ENCODE results near the gene ZNF577. TPM values are rescaled to one million over a fixed set of nuclear protein-coding genes. Genes with fewer than 3 reads are reported as not detected.
"Not testable (repeated sequence)": the region's sequence is repeated elsewhere in the genome, so short reads cannot be mapped to it uniquely, and the experiment has no call there.

The ZNF577 gene
- total RNA-seq: 1 to 10 TPM; 4.3 to 6.9 TPM

DNA sequence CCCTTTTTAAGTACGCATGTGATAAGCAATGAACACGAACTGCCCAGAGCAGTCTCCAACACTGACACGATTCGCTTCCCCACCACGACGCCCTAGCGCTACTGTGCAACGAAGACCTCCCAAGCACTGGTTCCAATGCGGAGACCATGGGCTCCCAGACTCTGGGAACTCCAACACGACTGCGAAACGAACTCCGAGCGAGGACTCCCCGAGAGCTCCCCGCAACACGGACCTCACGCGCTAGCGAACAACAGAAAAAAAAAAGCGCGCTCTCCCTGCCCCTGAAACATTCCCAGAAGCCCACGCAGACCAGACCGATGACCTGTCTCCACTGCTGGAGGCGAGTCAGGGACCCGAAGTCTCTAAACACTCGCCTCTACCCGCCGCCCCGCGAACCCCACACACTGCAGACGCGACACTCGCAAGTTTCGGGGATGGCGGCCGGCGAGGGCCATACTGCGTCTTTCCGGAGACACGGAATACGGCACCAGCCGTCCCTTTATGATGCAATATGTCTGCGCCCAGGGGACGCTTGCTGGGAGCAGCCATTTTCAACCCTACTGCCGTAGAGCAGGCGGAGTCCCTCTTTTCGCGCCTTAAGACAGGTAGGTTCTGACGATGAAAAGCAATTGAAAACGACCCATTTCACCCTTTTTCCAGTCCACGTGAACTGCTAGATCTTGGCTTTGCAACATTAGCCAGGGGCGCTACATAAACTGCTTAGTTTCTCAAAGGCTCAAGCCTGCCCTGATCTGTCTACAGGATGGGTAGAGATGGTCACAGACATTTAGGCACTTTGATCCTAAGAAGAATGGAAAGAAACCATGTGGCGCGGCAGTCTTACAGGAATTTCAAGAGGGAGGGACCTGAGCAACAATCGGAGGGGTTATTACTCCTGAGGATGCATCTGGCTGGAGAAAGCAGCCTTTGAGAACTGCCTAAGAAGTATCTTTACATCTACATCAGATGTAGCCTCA is at the start of gene ZNF577:
Gene ZNF577, minus strand, starts transcription at position 430 of the 977 bp plus-strand sequence. CDS start 7,569 bp downstream, outside the sequence.
- Mint-ChIP-seq H3K27me3 (no peaks in the 10 kb centered on the region), H3K4me3 (peak within 1 kb of the TSS; percentile 84), H3K36me3 (peaks cover 79% of the 10 kb centered on the region), H3K9me3 (ENCODE audit: low read depth) (peaks cover 39% of the 10 kb centered on the region), H3K27ac (peak within 1 kb of the TSS; percentile 81), H3K4me1 (peaks cover 12% of the 10 kb centered on the region)
- CTCF ChIA-PET: no interaction called here
- ATAC-seq (peak; percentile 93), DNase-seq (peak; percentile 88)

DNA sequence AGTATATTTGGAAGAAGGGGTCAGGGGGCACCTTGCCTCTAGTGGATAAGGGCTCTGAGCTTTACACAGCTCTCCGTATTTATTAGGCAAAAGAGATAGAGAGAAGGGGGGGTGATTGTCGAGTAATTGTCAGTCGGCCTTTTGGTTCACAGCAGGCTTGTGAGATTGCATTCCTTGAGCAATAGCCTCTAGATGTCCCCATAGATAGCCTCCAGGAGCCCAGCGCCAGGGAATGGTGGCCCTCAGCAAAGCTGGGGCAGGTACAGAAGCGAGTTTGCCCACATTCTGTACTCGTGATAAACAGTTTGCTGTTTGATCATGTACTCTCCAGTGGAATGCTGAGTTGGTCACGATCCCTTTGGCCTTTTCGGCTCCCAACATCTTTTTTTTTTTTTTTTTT is 44.2 kb upstream of the ZNF577 start:
- DNase-seq (no peak), ATAC-seq (no peak)
- H3K27me3 Mint-ChIP-seq: no peaks in the 10 kb centered on the region
- peaks cover 23% of the 10 kb centered on the region for H3K9me3 Mint-ChIP-seq (ENCODE audit: low read depth)
- CTCF ChIA-PET: no interaction called here
- H3K27ac Mint-ChIP-seq: no peak overlapping the region
- peaks cover 15% of the 10 kb centered on the region for H3K4me1 Mint-ChIP-seq
- no peak overlapping the region for H3K4me3 Mint-ChIP-seq
- peaks cover 84% of the 10 kb centered on the region for H3K36me3 Mint-ChIP-seq

DNA sequence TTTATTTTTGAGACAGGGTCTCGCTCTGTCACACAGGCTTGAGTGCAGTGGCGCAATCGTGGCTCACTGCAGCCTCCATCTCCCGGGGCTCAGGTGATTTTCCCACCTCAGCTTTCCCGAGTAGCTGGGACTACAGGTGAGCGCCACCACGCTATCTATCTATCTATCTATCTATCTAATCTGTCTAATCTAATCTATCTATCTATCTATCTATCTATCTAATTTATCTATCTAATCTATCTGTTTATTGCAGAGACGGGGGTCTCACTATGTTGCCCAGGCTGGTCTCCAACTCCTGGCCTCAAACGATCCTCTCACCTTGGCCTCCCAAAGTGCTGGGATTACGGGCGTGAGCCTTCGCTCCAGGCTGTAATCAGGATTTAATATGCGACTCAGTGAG is 40.1 kb upstream of the ZNF577 start:
- DNase-seq: no peak

DNA sequence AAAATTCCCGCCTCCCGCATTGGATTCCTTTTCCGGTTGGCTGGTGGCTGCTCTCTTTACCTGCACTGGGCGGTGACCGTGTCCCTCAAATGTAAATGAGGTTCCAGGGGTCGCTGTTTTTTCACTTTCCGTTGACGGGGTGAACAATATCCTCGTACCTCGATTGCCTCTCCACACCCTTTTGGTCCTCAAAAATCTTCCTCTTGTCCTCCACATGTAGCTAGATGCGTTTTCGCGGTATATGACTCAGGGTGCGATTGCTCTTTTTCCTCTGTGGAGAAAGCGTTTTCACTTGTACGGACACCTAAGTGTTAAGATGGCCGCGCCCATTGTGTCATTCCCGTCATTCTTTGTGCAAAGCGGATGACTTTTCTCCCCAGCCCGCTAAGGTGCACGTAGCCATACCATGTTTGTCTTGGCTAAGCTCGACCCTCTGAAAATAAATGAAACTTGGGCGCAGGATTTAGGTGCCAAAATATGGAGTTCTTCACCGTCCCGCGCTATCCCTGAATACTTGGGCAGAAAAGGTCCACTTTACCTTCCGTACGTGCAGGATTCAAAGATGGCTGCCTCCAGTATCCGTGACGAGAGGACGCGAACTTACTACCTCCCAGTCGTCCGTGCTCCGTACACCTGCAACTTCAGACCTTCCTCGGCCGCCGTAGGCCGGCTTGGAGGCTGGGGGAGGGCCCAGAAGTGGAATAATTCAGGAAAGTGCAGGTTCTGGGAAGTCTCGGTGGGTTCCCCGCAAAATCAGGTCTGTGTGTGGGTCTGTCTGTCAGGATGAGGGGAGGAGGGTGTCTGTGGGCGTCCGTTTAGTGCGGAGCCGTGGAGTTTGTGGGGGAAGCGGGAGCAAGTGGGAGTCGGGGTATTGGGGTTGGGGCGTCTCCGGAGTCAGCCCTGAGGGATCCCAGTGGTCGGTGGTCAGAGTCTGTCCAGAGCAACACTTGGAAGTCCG is 39.3 kb upstream of the ZNF577 start, which contains the start of gene ZNF613:
Gene ZNF613, plus strand, starts transcription at position 689 of the 958 bp plus-strand sequence. CDS start 8,749 bp downstream, outside the sequence.
- CTCF ChIA-PET: interaction anchor here (0.6 kb wide), 1 partner anchor 11 kb away, joined by 3 read pairs; no protein-coding TSS in a partner anchor
- DNase-seq (peak; percentile 92), ATAC-seq (peak; percentile 94)
- Mint-ChIP-seq H3K27ac (peak within 1 kb of the TSS; percentile 95), H3K4me3 (peak within 1 kb of the TSS; percentile 97), H3K4me1 (peaks cover 21% of the 10 kb centered on the region), H3K9me3 (ENCODE audit: low read depth) (peaks cover 40% of the 10 kb centered on the region), H3K27me3 (no peaks in the 10 kb centered on the region), H3K36me3 (peaks cover 54% of the 10 kb centered on the region)

More for the DNA sequence above, 40.1 kb upstream of the ZNF577 start:
- H3K4me1 Mint-ChIP-seq: peaks cover 21% of the 10 kb centered on the region
- H3K4me3 Mint-ChIP-seq: peak overlapping the region; percentile 97
- CTCF ChIA-PET: no interaction called here
- peak overlapping the region; percentile 95 for H3K27ac Mint-ChIP-seq
- peaks cover 37% of the 10 kb centered on the region for H3K9me3 Mint-ChIP-seq (ENCODE audit: low read depth)
- no peak for ATAC-seq
- H3K27me3 Mint-ChIP-seq: no peaks in the 10 kb centered on the region
- peaks cover 57% of the 10 kb centered on the region for H3K36me3 Mint-ChIP-seq

DNA sequence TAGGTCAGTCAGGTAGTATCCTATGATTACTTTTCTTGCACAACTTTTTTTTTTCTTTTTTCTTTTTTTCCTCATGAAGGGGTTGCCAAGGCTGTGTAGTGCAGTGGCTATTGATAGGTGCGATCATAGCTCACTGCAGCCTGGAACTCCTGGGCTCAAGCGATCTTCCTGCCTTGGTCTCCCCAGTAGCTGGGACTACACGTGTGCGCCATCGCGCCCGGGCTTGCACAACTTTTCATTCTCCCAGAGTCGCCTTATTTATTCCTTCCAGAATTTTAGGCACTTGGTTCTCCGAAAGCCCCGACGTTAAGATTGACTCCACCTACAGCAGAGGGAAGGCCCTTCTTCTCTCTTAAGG is 38.7 kb upstream of the ZNF577 start:
- CTCF ChIA-PET: interaction anchor here (0.6 kb wide), 1 partner anchor 10 kb away, joined by 3 read pairs; no protein-coding TSS in a partner anchor
- no peaks in the 10 kb centered on the region for H3K27me3 Mint-ChIP-seq

DNA sequence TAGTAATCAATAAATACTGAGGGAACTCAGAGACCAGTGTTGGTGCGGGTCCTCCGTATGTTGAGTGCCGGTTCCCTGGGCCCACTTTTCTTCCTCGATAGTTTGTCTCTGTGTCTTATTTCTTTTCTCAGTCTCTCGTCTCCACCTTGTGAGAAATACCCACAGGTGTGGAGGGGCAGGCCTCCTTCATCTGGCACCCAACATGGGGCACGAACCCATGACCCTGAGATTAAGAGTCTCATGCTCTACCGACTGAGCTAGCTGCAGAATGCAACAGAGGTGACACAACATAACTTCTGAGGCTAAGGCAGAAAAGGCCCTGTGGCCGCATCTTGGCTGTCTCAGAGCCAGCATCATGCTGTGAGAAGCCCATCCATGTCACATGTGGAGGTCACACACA is 34.2 kb upstream of the ZNF577 start:
- H3K4me3 Mint-ChIP-seq: no peak overlapping the region
- no peak overlapping the region for H3K27ac Mint-ChIP-seq
- H3K9me3 Mint-ChIP-seq (ENCODE audit: low read depth): peaks cover 47% of the 10 kb centered on the region
- peaks cover 23% of the 10 kb centered on the region for H3K36me3 Mint-ChIP-seq
- DNase-seq: no peak
- no peaks in the 10 kb centered on the region for H3K27me3 Mint-ChIP-seq
- ATAC-seq: no peak
- peaks cover 6% of the 10 kb centered on the region for H3K4me1 Mint-ChIP-seq
- CTCF ChIA-PET: no interaction called here

More for the DNA sequence above, 38.7 kb upstream of the ZNF577 start:
- Mint-ChIP-seq H3K27ac (peak overlapping the region; percentile 95), H3K9me3 (ENCODE audit: low read depth) (peaks cover 40% of the 10 kb centered on the region), H3K36me3 (peaks cover 54% of the 10 kb centered on the region), H3K4me1 (peaks cover 21% of the 10 kb centered on the region), H3K4me3 (peak overlapping the region; percentile 97)
- DNase-seq (no peak), ATAC-seq (no peak)

DNA sequence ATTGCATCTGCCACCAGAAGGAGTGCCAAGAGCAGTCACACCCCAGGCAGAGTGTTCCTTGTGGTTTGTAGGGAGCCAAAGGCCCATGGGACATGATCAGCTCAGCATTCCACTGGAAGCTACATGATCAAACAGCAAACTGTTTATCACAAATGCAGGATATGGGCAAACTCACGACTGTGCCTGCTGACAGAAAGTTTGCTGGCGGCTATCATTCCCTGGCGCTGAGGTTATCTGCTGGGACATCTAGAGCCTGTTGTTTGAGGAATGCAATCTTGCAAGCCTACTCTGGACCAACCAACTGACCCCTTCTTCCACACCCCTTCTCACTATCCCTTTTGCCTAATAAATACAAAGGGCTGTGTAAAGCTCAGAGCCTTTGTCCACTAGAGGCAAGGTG is 31.9 kb upstream of the ZNF577 start:
- Mint-ChIP-seq H3K27ac (no peak overlapping the region), H3K4me3 (no peak overlapping the region), H3K27me3 (no peaks in the 10 kb centered on the region), H3K36me3 (peaks cover 21% of the 10 kb centered on the region), H3K4me1 (no peaks in the 10 kb centered on the region), H3K9me3 (ENCODE audit: low read depth) (peaks cover 51% of the 10 kb centered on the region)
- ATAC-seq: no peak
- DNase-seq: no peak
- CTCF ChIA-PET: no interaction called here

DNA sequence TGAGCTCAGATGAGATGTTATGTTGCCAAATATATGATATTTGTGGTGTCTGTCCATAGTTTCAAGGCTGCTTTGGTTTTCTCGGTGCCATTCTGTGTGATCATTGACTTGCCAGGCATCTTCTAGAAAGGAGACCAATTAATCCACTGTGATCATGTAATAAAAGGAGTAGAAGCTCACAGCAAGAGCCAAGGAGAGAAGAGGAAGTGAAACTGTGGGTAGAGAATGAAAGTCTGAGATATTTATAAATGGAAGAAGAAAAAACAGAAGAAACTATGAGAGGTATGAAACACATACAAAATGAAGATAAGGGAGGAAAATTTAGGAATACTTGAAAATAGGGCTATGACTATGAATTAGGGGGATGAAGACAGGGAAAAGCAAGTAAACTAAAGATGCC is 28.4 kb upstream of the ZNF577 start:
- H3K4me1 Mint-ChIP-seq: no peaks in the 10 kb centered on the region
- ATAC-seq: no peak
- no peaks in the 10 kb centered on the region for H3K27me3 Mint-ChIP-seq
- CTCF ChIA-PET: interaction anchor here (1.0 kb wide), 1 partner anchor 10 kb away, joined by 3 read pairs; no protein-coding TSS in a partner anchor
- peaks cover 20% of the 10 kb centered on the region for H3K36me3 Mint-ChIP-seq
- H3K4me3 Mint-ChIP-seq: no peak overlapping the region
- peaks cover 47% of the 10 kb centered on the region for H3K9me3 Mint-ChIP-seq (ENCODE audit: low read depth)
- no peak for DNase-seq
- no peak overlapping the region for H3K27ac Mint-ChIP-seq

DNA sequence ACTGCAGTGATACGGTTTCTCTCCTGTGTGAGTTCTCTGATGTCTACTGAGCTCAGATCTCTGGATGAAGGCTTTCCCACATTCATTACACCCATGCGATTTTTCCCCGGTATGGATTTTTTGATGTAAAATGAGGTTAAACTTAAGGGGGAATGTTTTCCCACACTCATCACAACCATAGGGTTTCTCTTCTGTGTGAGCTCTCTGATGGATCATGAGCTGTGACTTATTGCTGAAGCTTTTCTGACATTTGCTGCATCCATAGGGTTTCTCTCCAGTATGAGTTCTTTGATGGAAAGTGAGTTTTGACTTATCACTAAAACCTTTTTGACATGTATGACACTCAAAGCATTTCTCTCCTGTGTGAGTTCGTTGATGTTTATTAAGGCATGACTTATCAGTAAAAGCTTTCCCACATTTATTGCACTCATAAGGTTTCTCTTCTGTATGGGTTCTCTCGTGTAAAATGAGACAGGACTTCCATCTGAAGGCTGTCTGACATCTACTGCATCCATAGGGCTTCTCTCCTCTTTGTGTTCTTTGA is 27.6 kb upstream of the ZNF577 start:
- Mint-ChIP-seq H3K4me1 (no peaks in the 10 kb centered on the region), H3K9me3 (ENCODE audit: low read depth) (peaks cover 47% of the 10 kb centered on the region), H3K36me3 (peaks cover 18% of the 10 kb centered on the region), H3K27ac (no peak overlapping the region), H3K4me3 (no peak overlapping the region), H3K27me3 (no peaks in the 10 kb centered on the region)
- ATAC-seq (no peak), DNase-seq (no peak)
- CTCF ChIA-PET: no interaction called here

DNA sequence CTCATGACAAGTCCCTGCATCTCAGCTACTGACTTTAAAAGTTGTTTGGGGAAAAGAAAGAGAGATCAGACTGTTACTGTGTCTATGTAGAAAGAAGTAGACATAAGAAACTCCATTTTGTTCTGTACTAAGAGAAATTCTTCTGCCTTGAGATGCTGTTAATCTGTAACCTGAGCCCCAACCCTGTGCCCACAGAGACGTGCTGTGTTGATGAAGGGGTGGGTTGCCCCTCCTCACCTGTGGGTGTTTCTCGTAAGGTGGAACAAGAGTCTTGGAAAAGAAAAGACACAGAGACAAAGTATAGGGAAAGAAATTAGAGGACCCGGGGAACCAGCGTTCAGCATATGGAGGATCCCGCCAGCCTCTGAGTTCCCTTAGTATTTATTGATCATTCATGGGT is 20.2 kb upstream of the ZNF577 start:
- Mint-ChIP-seq H3K9me3 (ENCODE audit: low read depth) (peaks cover 31% of the 10 kb centered on the region), H3K4me1 (peaks cover 20% of the 10 kb centered on the region), H3K36me3 (peaks cover 38% of the 10 kb centered on the region)
- DNase-seq, H3K27ac Mint-ChIP-seq, H3K27me3 Mint-ChIP-seq, H3K4me3 Mint-ChIP-seq, CTCF ChIA-PET, ATAC-seq: not testable (repeated sequence)

DNA sequence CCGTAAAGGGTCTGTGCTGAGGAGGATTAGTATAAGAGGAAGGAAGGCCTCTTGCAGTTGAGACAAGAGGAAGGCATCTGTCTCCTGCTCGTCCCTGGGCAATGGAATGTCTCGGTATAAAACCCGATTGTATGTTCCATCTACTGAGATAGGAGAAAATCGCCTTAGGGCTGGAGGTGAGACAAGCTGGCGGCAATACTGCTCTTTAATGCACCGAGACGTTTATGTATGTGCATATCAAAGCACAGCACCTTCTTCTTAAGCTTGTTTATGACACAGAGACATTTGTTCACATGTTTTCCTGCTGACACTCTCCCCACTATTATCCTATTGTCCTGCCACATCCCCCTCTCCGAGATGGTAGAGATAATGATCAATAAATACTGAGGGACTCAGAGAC is 18.4 kb upstream of the ZNF577 start:
- H3K27me3 Mint-ChIP-seq, CTCF ChIA-PET, H3K27ac Mint-ChIP-seq, DNase-seq, ATAC-seq, H3K4me3 Mint-ChIP-seq: not testable (repeated sequence)
- peaks cover 24% of the 10 kb centered on the region for H3K4me1 Mint-ChIP-seq
- peaks cover 50% of the 10 kb centered on the region for H3K36me3 Mint-ChIP-seq
- H3K9me3 Mint-ChIP-seq (ENCODE audit: low read depth): peaks cover 37% of the 10 kb centered on the region

DNA sequence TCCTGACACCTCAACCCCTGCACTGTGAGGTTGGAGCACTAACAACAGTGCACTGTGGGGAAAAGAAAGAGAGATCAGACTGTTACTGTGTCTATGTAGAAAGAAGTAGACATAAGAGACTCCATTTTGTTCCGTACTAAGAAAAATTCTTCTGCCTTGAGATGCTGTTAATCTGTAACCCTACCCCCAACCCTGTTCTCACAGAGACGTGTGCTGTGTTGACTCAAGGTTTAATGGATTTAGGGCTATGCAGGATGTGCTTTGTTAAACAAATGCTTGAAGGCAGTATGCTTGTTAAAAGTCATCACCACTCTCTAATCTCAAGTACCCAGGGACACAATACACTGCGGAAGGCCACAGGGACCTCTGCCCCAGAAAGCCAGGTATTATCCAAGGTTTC is 17.9 kb upstream of the ZNF577 start:
- H3K36me3 Mint-ChIP-seq: peaks cover 55% of the 10 kb centered on the region
- H3K27me3 Mint-ChIP-seq, H3K4me3 Mint-ChIP-seq, DNase-seq, CTCF ChIA-PET, H3K27ac Mint-ChIP-seq, ATAC-seq: not testable (repeated sequence)
- H3K9me3 Mint-ChIP-seq (ENCODE audit: low read depth): peaks cover 41% of the 10 kb centered on the region
- peaks cover 24% of the 10 kb centered on the region for H3K4me1 Mint-ChIP-seq

DNA sequence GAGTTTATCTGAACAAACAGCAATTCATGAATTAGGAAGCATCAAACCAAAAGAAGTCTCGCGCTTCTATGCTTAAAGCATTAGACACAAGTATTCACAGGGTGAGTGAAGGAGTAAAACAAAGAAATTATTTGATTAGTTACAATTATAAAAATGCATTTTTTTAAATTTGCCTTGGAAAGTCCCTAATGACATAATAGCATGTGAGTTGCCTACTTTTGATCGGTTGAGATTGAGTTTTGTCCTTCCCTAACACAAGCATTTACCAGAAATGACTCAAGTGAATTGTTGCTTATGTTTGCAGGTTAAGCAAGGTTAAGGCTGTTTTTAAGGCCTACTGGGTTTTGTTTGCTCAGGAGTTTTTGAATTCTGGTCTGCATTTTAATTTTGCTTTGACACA is 17.5 kb upstream of the ZNF577 start:
- Mint-ChIP-seq H3K27ac (peak overlapping the region; percentile 95), H3K36me3 (peaks cover 59% of the 10 kb centered on the region), H3K27me3 (no peaks in the 10 kb centered on the region), H3K9me3 (ENCODE audit: low read depth) (peaks cover 41% of the 10 kb centered on the region), H3K4me3 (peak overlapping the region; percentile 93), H3K4me1 (peaks cover 24% of the 10 kb centered on the region)
- CTCF ChIA-PET: no interaction called here
- no peak for DNase-seq
- ATAC-seq: no peak
